ENCODE results near the gene PJA1.

Gene PJA1

DNA sequence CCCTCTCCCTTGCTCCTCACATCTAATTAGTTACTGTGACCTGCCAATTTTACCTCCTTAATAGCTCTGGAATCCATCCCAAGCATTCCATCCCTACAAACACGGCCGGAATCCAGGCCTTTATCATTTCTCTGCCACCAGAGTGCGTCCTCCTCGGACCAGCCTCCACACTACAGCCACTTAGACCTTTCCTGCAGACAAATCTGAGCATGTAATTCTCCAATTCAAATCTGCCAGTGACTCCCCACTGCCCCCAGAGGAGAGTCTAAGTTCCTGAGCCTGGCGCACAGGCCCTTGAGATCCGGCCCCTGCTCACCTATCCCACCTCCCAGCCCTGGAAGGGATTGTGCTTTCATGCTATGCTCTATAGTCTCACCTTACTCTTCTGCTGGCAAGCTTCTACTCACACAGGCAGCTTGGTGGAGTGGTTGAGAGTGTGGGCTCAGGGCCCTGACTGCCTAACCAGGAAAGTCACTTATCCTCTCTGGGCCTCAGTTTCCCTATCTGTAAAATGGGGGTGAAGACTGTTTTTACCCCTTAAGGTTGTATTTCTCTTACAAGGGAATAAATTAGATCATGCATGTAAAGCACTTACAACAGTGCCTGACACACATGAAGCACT lies 31.2 kb downstream of the PJA1 start:
- no peaks in the 10 kb centered on the region for H3K4me1 ChIP-seq (ENCODE audit: control insufficient read depth in 1 of 2, insufficient read depth in 2 of 2, low read length in 2 of 2)
- H3K9ac ChIP-seq (ENCODE audit: low read depth in 1 of 2, low read length in 2 of 2): no peak overlapping the region
- H3K27ac ChIP-seq (ENCODE audit: low read depth, low read length): no peak overlapping the region
- H3K36me3 ChIP-seq (ENCODE audit: control insufficient read depth in 1 of 2, insufficient read depth in 2 of 2, low read length in 2 of 2): no peaks in the 10 kb centered on the region
- no peak overlapping the region for H3K4me3 ChIP-seq (ENCODE audit: low read depth in 1 of 2, low read length in 2 of 2)
- peaks cover 0 to 2% of the 10 kb centered on the region in 2 donors for H3K27me3 ChIP-seq (ENCODE audit: control insufficient read depth in 1 of 2, insufficient read depth in 2 of 2, low read length in 2 of 2)
- no peaks in the 10 kb centered on the region for H3K9me3 ChIP-seq (ENCODE audit: control insufficient read depth in 1 of 2, low read length in 2 of 2)

DNA sequence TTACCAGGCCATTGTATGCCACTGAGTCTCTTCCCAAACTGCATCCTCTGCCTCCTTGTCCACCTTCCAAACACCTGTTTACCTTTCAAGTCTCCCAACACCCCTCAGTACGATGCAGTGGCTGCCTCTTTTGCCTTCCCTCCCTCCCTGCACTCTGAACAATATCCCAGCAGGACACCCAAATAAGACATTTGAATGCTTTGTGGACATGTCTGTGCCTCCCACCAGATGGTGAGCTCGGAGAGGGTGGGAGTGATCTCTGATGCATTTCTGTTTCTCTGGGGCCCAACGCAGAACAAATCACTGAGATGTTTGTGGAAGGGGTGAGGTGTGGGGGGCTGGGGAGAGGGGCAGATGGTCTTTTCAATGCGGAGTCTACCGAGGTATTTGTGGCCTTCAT lies 33.4 kb downstream of the PJA1 start:
- Histone ChIP-seq H3K9ac (ENCODE audit: low read depth in 1 of 2, low read length in 2 of 2) (no peak overlapping the region), H3K4me1 (ENCODE audit: control insufficient read depth in 1 of 2, insufficient read depth in 2 of 2, low read length in 2 of 2) (no peaks in the 10 kb centered on the region), H3K27me3 (ENCODE audit: control insufficient read depth in 1 of 2, insufficient read depth in 2 of 2, low read length in 2 of 2) (peaks cover 0 to 6% of the 10 kb centered on the region in 2 donors), H3K9me3 (ENCODE audit: control insufficient read depth in 1 of 2, low read length in 2 of 2) (no peaks in the 10 kb centered on the region), H3K27ac (ENCODE audit: low read depth, low read length) (no peak overlapping the region), H3K4me3 (ENCODE audit: low read depth in 1 of 2, low read length in 2 of 2) (no peak overlapping the region), H3K36me3 (ENCODE audit: control insufficient read depth in 1 of 2, insufficient read depth in 2 of 2, low read length in 2 of 2) (no peaks in the 10 kb centered on the region)

DNA sequence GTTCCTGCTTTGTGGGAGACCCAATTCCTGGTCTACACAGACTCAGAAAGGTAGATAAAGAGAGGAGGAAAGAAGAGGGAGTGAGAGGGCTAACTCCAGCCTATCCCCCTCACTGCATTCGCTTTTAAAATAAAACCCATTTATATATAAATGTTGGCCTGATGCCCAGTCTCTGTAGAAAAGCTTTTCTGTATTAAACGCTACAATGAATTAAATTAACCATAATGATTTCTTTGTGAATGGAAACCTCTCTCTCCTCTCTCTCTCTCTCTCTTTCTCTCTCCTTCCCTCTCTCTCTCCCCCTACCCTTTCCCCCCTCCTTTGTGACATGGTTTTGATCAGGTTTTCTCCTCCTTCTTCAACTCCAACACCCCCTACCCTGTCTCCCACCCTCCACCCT lies 34.8 kb downstream of the PJA1 start:
- Histone ChIP-seq H3K9me3 (ENCODE audit: control insufficient read depth in 1 of 2, low read length in 2 of 2) (no peaks in the 10 kb centered on the region), H3K27me3 (ENCODE audit: control insufficient read depth in 1 of 2, insufficient read depth in 2 of 2, low read length in 2 of 2) (peaks cover 0 to 6% of the 10 kb centered on the region in 2 donors), H3K36me3 (ENCODE audit: control insufficient read depth in 1 of 2, insufficient read depth in 2 of 2, low read length in 2 of 2) (no peaks in the 10 kb centered on the region), H3K27ac (ENCODE audit: low read depth, low read length) (no peak overlapping the region), H3K9ac (ENCODE audit: low read depth in 1 of 2, low read length in 2 of 2) (no peak overlapping the region), H3K4me3 (ENCODE audit: low read depth in 1 of 2, low read length in 2 of 2) (no peak overlapping the region), H3K4me1 (ENCODE audit: control insufficient read depth in 1 of 2, insufficient read depth in 2 of 2, low read length in 2 of 2) (no peaks in the 10 kb centered on the region)

DNA sequence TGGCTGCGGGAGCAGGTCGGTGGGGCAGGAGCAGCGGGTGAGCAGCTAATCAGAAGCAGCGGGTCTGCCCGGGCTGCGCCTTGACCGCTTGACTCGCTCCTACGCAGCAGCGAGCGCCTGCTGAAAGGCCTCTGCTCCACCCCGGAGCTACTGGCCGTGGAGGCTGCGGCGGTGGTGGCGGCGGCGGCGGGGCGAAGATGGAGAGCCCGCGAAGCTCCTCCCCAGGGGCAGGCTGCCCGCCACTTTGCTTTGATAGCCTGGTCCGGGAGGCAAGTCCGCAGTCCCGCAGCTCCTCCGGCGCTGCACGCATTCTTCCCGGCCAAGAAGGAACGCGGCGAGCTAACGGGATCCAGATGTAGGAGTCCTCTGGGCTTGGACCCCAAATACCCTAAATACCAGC lies 36.7 kb downstream of the PJA1 start:
- no peak overlapping the region for H3K27ac ChIP-seq (ENCODE audit: low read depth, low read length)
- H3K9me3 ChIP-seq (ENCODE audit: control insufficient read depth in 1 of 2, low read length in 2 of 2): no peaks in the 10 kb centered on the region
- no peaks in the 10 kb centered on the region for H3K4me1 ChIP-seq (ENCODE audit: control insufficient read depth in 1 of 2, insufficient read depth in 2 of 2, low read length in 2 of 2)
- H3K27me3 ChIP-seq (ENCODE audit: control insufficient read depth in 1 of 2, insufficient read depth in 2 of 2, low read length in 2 of 2): peaks cover 0 to 6% of the 10 kb centered on the region in 2 donors
- H3K9ac ChIP-seq (ENCODE audit: low read depth in 1 of 2, low read length in 2 of 2): no peak overlapping the region
- no peak overlapping the region for H3K4me3 ChIP-seq (ENCODE audit: low read depth in 1 of 2, low read length in 2 of 2)
- H3K36me3 ChIP-seq (ENCODE audit: control insufficient read depth in 1 of 2, insufficient read depth in 2 of 2, low read length in 2 of 2): no peaks in the 10 kb centered on the region

DNA sequence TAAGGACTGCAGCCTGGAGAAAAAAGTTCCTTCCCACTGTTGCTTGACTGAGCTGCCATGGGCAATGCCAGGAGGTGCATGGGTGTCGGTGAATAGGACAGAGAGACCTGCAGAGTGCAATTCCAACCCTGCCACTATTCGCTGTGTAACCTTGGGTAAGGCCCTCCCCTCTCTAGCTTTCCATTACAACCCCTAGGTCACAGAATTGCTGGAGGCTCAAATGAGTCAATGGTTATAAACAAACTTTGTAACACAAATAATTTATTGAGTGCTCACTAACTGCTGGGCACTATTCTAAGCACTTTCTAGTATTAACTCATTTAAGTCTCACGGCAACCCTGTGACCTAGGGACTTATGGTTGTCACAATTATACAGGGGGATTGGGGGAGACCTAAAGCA lies 37.8 kb downstream of the PJA1 start:
- H3K27me3 ChIP-seq (ENCODE audit: control insufficient read depth in 1 of 2, insufficient read depth in 2 of 2, low read length in 2 of 2): peaks cover 0 to 6% of the 10 kb centered on the region in 2 donors

DNA sequence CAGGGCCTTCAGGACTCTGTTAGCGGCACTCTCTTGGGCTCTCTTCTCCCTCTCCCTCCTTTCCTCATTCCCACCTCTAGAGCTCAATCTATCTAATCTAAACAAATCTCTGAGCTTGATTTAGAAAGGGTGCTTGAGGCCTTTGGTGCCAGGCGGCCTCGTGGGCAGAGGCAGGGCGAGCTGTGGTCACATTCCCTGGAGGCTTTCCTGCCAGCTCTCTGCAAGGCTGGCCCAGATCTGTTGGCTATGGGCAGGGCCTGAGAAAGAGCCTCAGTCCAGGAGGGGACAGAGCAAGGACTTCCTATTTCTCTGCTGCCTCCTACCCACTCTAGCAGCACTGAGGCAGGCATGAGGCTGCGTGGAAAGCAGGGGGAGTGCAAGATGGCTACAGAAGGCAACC lies 38.6 kb downstream of the PJA1 start:
- H3K36me3 ChIP-seq (ENCODE audit: control insufficient read depth in 1 of 2, insufficient read depth in 2 of 2, low read length in 2 of 2): no peaks in the 10 kb centered on the region
- no peak overlapping the region for H3K27ac ChIP-seq (ENCODE audit: low read depth, low read length)
- H3K4me3 ChIP-seq (ENCODE audit: low read depth in 1 of 2, low read length in 2 of 2): no peak overlapping the region
- H3K9ac ChIP-seq (ENCODE audit: low read depth in 1 of 2, low read length in 2 of 2): no peak overlapping the region
- peaks cover 0 to 6% of the 10 kb centered on the region in 2 donors for H3K27me3 ChIP-seq (ENCODE audit: control insufficient read depth in 1 of 2, insufficient read depth in 2 of 2, low read length in 2 of 2)
- H3K4me1 ChIP-seq (ENCODE audit: control insufficient read depth in 1 of 2, insufficient read depth in 2 of 2, low read length in 2 of 2): no peaks in the 10 kb centered on the region
- no peaks in the 10 kb centered on the region for H3K9me3 ChIP-seq (ENCODE audit: control insufficient read depth in 1 of 2, low read length in 2 of 2)

More for the DNA sequence above, 37.8 kb downstream of the PJA1 start:
- Histone ChIP-seq H3K4me3 (ENCODE audit: low read depth in 1 of 2, low read length in 2 of 2) (no peak overlapping the region), H3K9ac (ENCODE audit: low read depth in 1 of 2, low read length in 2 of 2) (no peak overlapping the region), H3K4me1 (ENCODE audit: control insufficient read depth in 1 of 2, insufficient read depth in 2 of 2, low read length in 2 of 2) (no peaks in the 10 kb centered on the region), H3K36me3 (ENCODE audit: control insufficient read depth in 1 of 2, insufficient read depth in 2 of 2, low read length in 2 of 2) (no peaks in the 10 kb centered on the region), H3K9me3 (ENCODE audit: control insufficient read depth in 1 of 2, low read length in 2 of 2) (no peaks in the 10 kb centered on the region), H3K27ac (ENCODE audit: low read depth, low read length) (no peak overlapping the region)

DNA sequence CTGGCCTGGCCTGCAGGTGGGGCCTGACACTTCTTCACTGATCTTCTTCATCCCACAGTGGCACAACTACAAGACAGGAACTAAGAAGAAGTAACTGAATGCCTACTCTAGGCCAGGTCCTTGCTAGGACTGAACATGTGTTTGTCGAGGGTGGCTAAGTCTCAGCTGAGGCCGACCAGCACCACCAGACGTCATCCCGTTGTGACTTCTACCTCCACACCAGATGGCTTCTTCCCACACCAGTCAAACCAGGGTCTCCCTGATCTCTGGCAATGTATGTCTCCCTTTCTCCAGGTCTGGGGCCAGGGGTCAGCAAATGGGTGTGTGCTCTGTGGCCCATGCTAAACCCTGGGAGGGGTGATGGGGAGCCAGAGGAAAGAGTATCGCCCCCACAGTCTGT lies 40.2 kb downstream of the PJA1 start:
- Histone ChIP-seq H3K9ac (ENCODE audit: low read depth in 1 of 2, low read length in 2 of 2) (no peak overlapping the region), H3K4me1 (ENCODE audit: control insufficient read depth in 1 of 2, insufficient read depth in 2 of 2, low read length in 2 of 2) (no peaks in the 10 kb centered on the region), H3K36me3 (ENCODE audit: control insufficient read depth in 1 of 2, insufficient read depth in 2 of 2, low read length in 2 of 2) (no peaks in the 10 kb centered on the region), H3K27me3 (ENCODE audit: control insufficient read depth in 1 of 2, insufficient read depth in 2 of 2, low read length in 2 of 2) (peaks cover 0 to 6% of the 10 kb centered on the region in 2 donors), H3K9me3 (ENCODE audit: control insufficient read depth in 1 of 2, low read length in 2 of 2) (no peaks in the 10 kb centered on the region), H3K27ac (ENCODE audit: low read depth, low read length) (no peak overlapping the region), H3K4me3 (ENCODE audit: low read depth in 1 of 2, low read length in 2 of 2) (no peak overlapping the region)

DNA sequence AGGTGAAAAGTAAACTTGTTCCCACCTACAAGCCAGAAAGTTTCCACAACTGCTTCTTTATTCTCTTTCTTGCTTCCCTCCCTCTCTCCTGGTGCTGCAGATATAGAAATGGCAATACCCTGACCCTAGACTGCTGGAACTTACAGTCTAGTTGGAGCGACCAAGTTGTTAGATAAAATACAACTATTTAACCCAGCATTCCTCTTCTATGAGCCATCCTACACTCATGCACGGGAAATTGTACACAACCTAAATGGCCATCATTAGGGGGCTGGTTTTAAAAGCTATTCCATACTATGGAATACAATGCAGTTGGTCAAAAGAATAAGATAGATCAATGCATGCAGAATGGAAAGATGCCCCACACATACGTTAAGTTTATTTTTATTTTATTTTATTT lies 41.1 kb downstream of the PJA1 start:
- H3K9ac ChIP-seq (ENCODE audit: low read depth in 1 of 2, low read length in 2 of 2): no peak overlapping the region
- H3K9me3 ChIP-seq (ENCODE audit: control insufficient read depth in 1 of 2, low read length in 2 of 2): no peaks in the 10 kb centered on the region
- H3K4me3 ChIP-seq (ENCODE audit: low read depth in 1 of 2, low read length in 2 of 2): no peak overlapping the region
- no peak overlapping the region for H3K27ac ChIP-seq (ENCODE audit: low read depth, low read length)
- no peaks in the 10 kb centered on the region for H3K36me3 ChIP-seq (ENCODE audit: control insufficient read depth in 1 of 2, insufficient read depth in 2 of 2, low read length in 2 of 2)
- H3K27me3 ChIP-seq (ENCODE audit: control insufficient read depth in 1 of 2, insufficient read depth in 2 of 2, low read length in 2 of 2): peaks cover 0 to 4% of the 10 kb centered on the region in 2 donors
- no peaks in the 10 kb centered on the region for H3K4me1 ChIP-seq (ENCODE audit: control insufficient read depth in 1 of 2, insufficient read depth in 2 of 2, low read length in 2 of 2)

DNA sequence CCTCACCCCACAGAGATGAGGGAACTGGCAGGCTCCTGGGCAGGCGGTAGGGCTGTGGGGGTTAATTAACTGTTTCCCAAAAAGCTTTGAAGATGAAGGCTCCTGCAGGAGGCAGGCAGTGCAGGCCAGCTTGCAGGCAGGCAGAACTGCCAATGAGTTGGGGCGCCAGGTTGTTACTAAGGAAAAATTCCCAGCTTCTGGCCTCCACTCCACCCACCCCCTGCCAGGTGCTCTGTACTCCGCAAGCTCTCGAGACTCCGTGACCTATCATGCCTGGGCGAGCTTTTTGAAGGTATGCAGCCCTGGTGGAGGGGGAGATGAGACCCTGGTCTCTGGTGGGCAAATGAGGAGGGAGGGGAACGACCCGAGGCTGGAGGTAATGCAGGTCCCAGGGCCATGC lies 41.8 kb downstream of the PJA1 start:
- Histone ChIP-seq H3K4me1 (ENCODE audit: control insufficient read depth in 1 of 2, insufficient read depth in 2 of 2, low read length in 2 of 2) (no peaks in the 10 kb centered on the region), H3K9me3 (ENCODE audit: control insufficient read depth in 1 of 2, low read length in 2 of 2) (no peaks in the 10 kb centered on the region), H3K27me3 (ENCODE audit: control insufficient read depth in 1 of 2, insufficient read depth in 2 of 2, low read length in 2 of 2) (no peaks in the 10 kb centered on the region), H3K4me3 (ENCODE audit: low read depth in 1 of 2, low read length in 2 of 2) (no peak overlapping the region), H3K9ac (ENCODE audit: low read depth in 1 of 2, low read length in 2 of 2) (no peak overlapping the region), H3K27ac (ENCODE audit: low read depth, low read length) (no peak overlapping the region), H3K36me3 (ENCODE audit: control insufficient read depth in 1 of 2, insufficient read depth in 2 of 2, low read length in 2 of 2) (no peaks in the 10 kb centered on the region)

DNA sequence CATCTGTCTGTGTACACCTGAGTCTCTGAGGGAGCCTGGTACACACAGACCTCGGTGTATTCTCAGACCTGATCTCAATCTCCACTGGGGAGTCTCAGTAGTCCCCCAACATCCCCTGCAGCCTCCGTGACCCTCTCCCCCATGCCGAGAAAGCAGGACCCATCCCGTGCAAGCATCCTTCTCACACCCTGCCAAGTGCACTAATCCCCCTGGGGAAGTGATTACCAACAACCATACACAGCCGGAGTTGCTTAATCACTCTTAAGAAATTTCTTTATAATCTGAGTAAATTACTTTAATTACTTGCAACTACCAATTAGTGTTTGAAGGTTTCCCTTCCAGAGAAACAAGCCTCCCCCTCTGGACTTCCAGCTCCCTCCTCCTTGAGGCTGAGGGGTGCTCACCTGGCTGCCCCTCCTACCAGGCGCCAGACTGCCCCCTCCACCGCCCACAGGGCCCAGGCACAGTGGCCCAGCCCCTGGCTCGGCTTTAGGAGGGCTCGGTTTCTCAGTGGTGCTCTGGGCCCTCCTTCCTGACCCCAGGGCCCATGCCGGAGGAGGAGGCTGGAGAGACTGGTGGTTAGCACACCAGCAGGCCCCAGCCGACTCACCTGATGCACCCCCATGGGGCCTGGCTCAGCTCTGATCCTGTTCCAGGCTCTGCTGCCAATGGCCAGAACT lies 43.8 kb downstream of the PJA1 start:
- H3K27me3 ChIP-seq (ENCODE audit: control insufficient read depth in 1 of 2, insufficient read depth in 2 of 2, low read length in 2 of 2): no peaks in the 10 kb centered on the region
- H3K27ac ChIP-seq (ENCODE audit: low read depth, low read length): no peak overlapping the region
- no peak overlapping the region for H3K4me3 ChIP-seq (ENCODE audit: low read depth in 1 of 2, low read length in 2 of 2)
- H3K9ac ChIP-seq (ENCODE audit: low read depth in 1 of 2, low read length in 2 of 2): no peak overlapping the region
- no peaks in the 10 kb centered on the region for H3K36me3 ChIP-seq (ENCODE audit: control insufficient read depth in 1 of 2, insufficient read depth in 2 of 2, low read length in 2 of 2)
- H3K4me1 ChIP-seq (ENCODE audit: control insufficient read depth in 1 of 2, insufficient read depth in 2 of 2, low read length in 2 of 2): no peaks in the 10 kb centered on the region
- no peaks in the 10 kb centered on the region for H3K9me3 ChIP-seq (ENCODE audit: control insufficient read depth in 1 of 2, low read length in 2 of 2)
